IPS-11a (cell line): Measurements from ENCODE around the gene ATP8A2.
"Not testable (repeated sequence)": the region's sequence is repeated elsewhere in the genome, so short reads cannot be mapped to it uniquely, and the experiment has no call there.

Source experiments
- H3K4me3 ChIP-seq: one replicate; pipeline ENCODE4 v1.5.1; 2013; ENCODE audit warnings: low read depth, low read length, control low read depth

The ATP8A2 gene

GRCh38 chr13:25784119-25784518 lies 412.3 kb downstream of the ATP8A2 start:
- H3K4me3 ChIP-seq, result no peak overlapping the region

- not testable (repeated sequence) for H3K4me3 ChIP-seq
These were observed 418.4 kb downstream of the ATP8A2 start for GRCh38 chr13:25790137-25790536.

GRCh38 chr13:25795277-25795676 lies 423.5 kb downstream of the ATP8A2 start:
- H3K4me3 ChIP-seq, result no peak overlapping the region

- H3K4me3 ChIP-seq, result no peak overlapping the region
These were observed 424.7 kb downstream of the ATP8A2 start for GRCh38 chr13:25796474-25796873.

GRCh38 chr13:25798998-25799397 lies 427.2 kb downstream of the ATP8A2 start:
- H3K4me3 ChIP-seq, result no peak overlapping the region

- no peak overlapping the region for H3K4me3 ChIP-seq
These were observed 428.7 kb downstream of the ATP8A2 start for GRCh38 chr13:25800523-25800922.

- no peak overlapping the region for H3K4me3 ChIP-seq
These were observed 430.8 kb downstream of the ATP8A2 start for GRCh38 chr13:25802579-25802978.

- H3K4me3 ChIP-seq, result no peak overlapping the region
These were observed 431.9 kb downstream of the ATP8A2 start for GRCh38 chr13:25803641-25804040.

GRCh38 chr13:25806264-25806974 lies 434.6 kb downstream of the ATP8A2 start:
- no peak overlapping the region for H3K4me3 ChIP-seq

GRCh38 chr13:25807562-25807961 lies 435.8 kb downstream of the ATP8A2 start:
- H3K4me3 ChIP-seq, result no peak overlapping the region

GRCh38 chr13:25811506-25811905 lies 439.7 kb downstream of the ATP8A2 start:
- no peak overlapping the region for H3K4me3 ChIP-seq

GRCh38 chr13:25816239-25816638 lies 444.5 kb downstream of the ATP8A2 start:
- no peak overlapping the region for H3K4me3 ChIP-seq

GRCh38 chr13:25819856-25820530 lies 448.2 kb downstream of the ATP8A2 start:
- H3K4me3 ChIP-seq, result no peak overlapping the region

GRCh38 chr13:25821776-25822175 lies 450.0 kb downstream of the ATP8A2 start:
- H3K4me3 ChIP-seq, result no peak overlapping the region

GRCh38 chr13:25827221-25827620 lies 455.4 kb downstream of the ATP8A2 start:
- not testable (repeated sequence) for H3K4me3 ChIP-seq

- H3K4me3 ChIP-seq, result no peak overlapping the region
These were observed 456.2 kb downstream of the ATP8A2 start for GRCh38 chr13:25827831-25828465.

GRCh38 chr13:25833761-25834160 lies 462.0 kb downstream of the ATP8A2 start:
- H3K4me3 ChIP-seq, result no peak overlapping the region

- H3K4me3 ChIP-seq, result no peak overlapping the region
These were observed 465.0 kb downstream of the ATP8A2 start for GRCh38 chr13:25836574-25837336.

- no peak overlapping the region for H3K4me3 ChIP-seq
These were observed 467.6 kb downstream of the ATP8A2 start for GRCh38 chr13:25839371-25839770.

GRCh38 chr13:25840261-25840660 lies 468.5 kb downstream of the ATP8A2 start:
- H3K4me3 ChIP-seq, result no peak overlapping the region

- no peak overlapping the region for H3K4me3 ChIP-seq
These were observed 469.2 kb downstream of the ATP8A2 start for GRCh38 chr13:25840931-25841330.
